Left hindlimb (tissue), 1 donor: ENCODE measurements around the gene DNAJC22.
"Not testable (repeated sequence)": the region's sequence is repeated elsewhere in the genome, so short reads cannot be mapped to it uniquely, and the experiment has no call there.

Experiments
- DNase-seq: peaks from one replicate; pipeline ENCODE4 v3.0.0-alpha.2; 2018

The DNAJC22 gene

GRCh38 chr12:49346659-49347310, at the start of gene DNAJC22:
Gene DNAJC22, plus strand, starts transcription at chr12:49346888. Its CDS starts 1,985 bp downstream, at chr12:49348873.
- DNase-seq: no peak

GRCh38 chr12:49297695-49298060, 49.0 kb upstream of the DNAJC22 start:
- no peak for DNase-seq

GRCh38 chr12:49298160-49298559, 48.5 kb upstream of the DNAJC22 start:
- no peak for DNase-seq

GRCh38 chr12:49301760-49302159, 44.9 kb upstream of the DNAJC22 start:
- no peak for DNase-seq

GRCh38 chr12:49304161-49304560, 42.5 kb upstream of the DNAJC22 start:
- no peak for DNase-seq

- no peak for DNase-seq
Measured at GRCh38 chr12:49305762-49306510, 40.8 kb upstream of the DNAJC22 start.

- DNase-seq: no peak
Measured at GRCh38 chr12:49309386-49309785, 37.3 kb upstream of the DNAJC22 start.

GRCh38 chr12:49310451-49311000, 36.2 kb upstream of the DNAJC22 start:
- not testable (repeated sequence) for DNase-seq

GRCh38 chr12:49314811-49315210, 31.9 kb upstream of the DNAJC22 start:
- DNase-seq: no peak

GRCh38 chr12:49317118-49317517, 29.6 kb upstream of the DNAJC22 start:
- not testable (repeated sequence) for DNase-seq

- not testable (repeated sequence) for DNase-seq
Measured at GRCh38 chr12:49320411-49321103, 26.1 kb upstream of the DNAJC22 start.

- DNase-seq: no peak
Measured at GRCh38 chr12:49322367-49322707, 24.4 kb upstream of the DNAJC22 start.

GRCh38 chr12:49322708-49323523, 23.8 kb upstream of the DNAJC22 start, which contains the start of gene TROAP:
Gene TROAP, plus strand, starts transcription at chr12:49323255. Its CDS starts 354 bp downstream, at chr12:49323609.
- DNase-seq: peak; percentile 99

- no peak for DNase-seq
Measured at GRCh38 chr12:49323524-49324097, 23.1 kb upstream of the DNAJC22 start.

GRCh38 chr12:49325606-49326005, 21.1 kb upstream of the DNAJC22 start:
- DNase-seq: no peak

- no peak for DNase-seq
Measured at GRCh38 chr12:49327368-49327767, 19.3 kb upstream of the DNAJC22 start.

- DNase-seq: no peak
Measured at GRCh38 chr12:49327887-49328286, 18.8 kb upstream of the DNAJC22 start.

GRCh38 chr12:49328816-49329215, 17.9 kb upstream of the DNAJC22 start:
- no peak for DNase-seq

- DNase-seq: no peak
Measured at GRCh38 chr12:49330032-49330619, 16.6 kb upstream of the DNAJC22 start.

GRCh38 chr12:49330631-49331379, 15.9 kb upstream of the DNAJC22 start:
- DNase-seq: no peak
